Measurements from ENCODE around the gene PSPC1. TPM values are rescaled to one million over a fixed set of nuclear protein-coding genes. Genes with fewer than 3 reads are reported as not detected.
"Not testable (repeated sequence)": the region's sequence is repeated elsewhere in the genome, so short reads cannot be mapped to it uniquely, and the experiment has no call there.

Gene PSPC1
- total RNA-seq, 1 donor from 2014 or later, result 75.6 TPM

- POLR2A ChIA-PET, result no interaction called here
- Mint-ChIP-seq H3K4me3 (no peak overlapping the region), H3K36me3 (ENCODE audit: low read depth) (peaks cover 58% of the 10 kb centered on the region), H3K27ac (no peak overlapping the region), H3K4me1 (peaks cover 1% of the 10 kb centered on the region), H3K27me3 (no peaks in the 10 kb centered on the region), H3K9me3 (no peaks in the 10 kb centered on the region)
- CTCF ChIA-PET, result no interaction called here
- DNase-seq, result no peak
- intact Hi-C loops (cut with micrococcal nuclease), result no loop called here
- TF ChIP-seq CTCF (IDR thresholded peaks at IDR 0.05), result no peak
- no peak for ATAC-seq (ENCODE audit: low read depth)
Measured at GRCh38 chr13:19720039-19720438, 62.7 kb downstream of the PSPC1 start.

GRCh38 chr13:19713186-19713965, 69.4 kb downstream of the PSPC1 start:
- no peaks in the 10 kb centered on the region for H3K27me3 Mint-ChIP-seq
- H3K27ac Mint-ChIP-seq, result no peak overlapping the region
- TF ChIP-seq CTCF (IDR thresholded peaks at IDR 0.05), result no peak
- no peak for DNase-seq
- H3K9me3 Mint-ChIP-seq, result no peaks in the 10 kb centered on the region
- H3K4me3 Mint-ChIP-seq, result no peak overlapping the region
- ChIA-PET CTCF (no interaction called here), POLR2A (no interaction called here)
- intact Hi-C loops (cut with micrococcal nuclease), result no loop called here
- ATAC-seq (ENCODE audit: low read depth), result no peak
- H3K4me1 Mint-ChIP-seq, result no peaks in the 10 kb centered on the region
- H3K36me3 Mint-ChIP-seq (ENCODE audit: low read depth), result peaks cover 41% of the 10 kb centered on the region

GRCh38 chr13:19709782-19710181, 73.0 kb downstream of the PSPC1 start:
- H3K4me3 Mint-ChIP-seq; ATAC-seq (ENCODE audit: low read depth); DNase-seq; intact Hi-C loops (cut with micrococcal nuclease); H3K27me3 Mint-ChIP-seq; H3K27ac Mint-ChIP-seq; H3K4me1 Mint-ChIP-seq; CTCF ChIA-PET; POLR2A ChIA-PET; H3K9me3 Mint-ChIP-seq: not testable (repeated sequence)
- peaks cover 36% of the 10 kb centered on the region for H3K36me3 Mint-ChIP-seq (ENCODE audit: low read depth)

GRCh38 chr13:19709039-19709438, 73.7 kb downstream of the PSPC1 start:
- H3K36me3 Mint-ChIP-seq (ENCODE audit: low read depth), result peaks cover 28% of the 10 kb centered on the region

GRCh38 chr13:19704256-19704655, 78.5 kb downstream of the PSPC1 start:
- H3K27me3 Mint-ChIP-seq; DNase-seq; H3K9me3 Mint-ChIP-seq; H3K4me1 Mint-ChIP-seq; POLR2A ChIA-PET; CTCF ChIA-PET; intact Hi-C loops (cut with micrococcal nuclease); ATAC-seq (ENCODE audit: low read depth); H3K4me3 Mint-ChIP-seq; H3K27ac Mint-ChIP-seq: not testable (repeated sequence)
- peaks cover 42% of the 10 kb centered on the region for H3K36me3 Mint-ChIP-seq (ENCODE audit: low read depth)

More at GRCh38 chr13:19709039-19709438, 73.7 kb downstream of the PSPC1 start:
- H3K27ac Mint-ChIP-seq; H3K4me3 Mint-ChIP-seq; ATAC-seq (ENCODE audit: low read depth); POLR2A ChIA-PET; CTCF ChIA-PET; H3K9me3 Mint-ChIP-seq; H3K4me1 Mint-ChIP-seq; DNase-seq; intact Hi-C loops (cut with micrococcal nuclease); H3K27me3 Mint-ChIP-seq: not testable (repeated sequence)

- intact Hi-C loops (cut with micrococcal nuclease); DNase-seq; H3K4me1 Mint-ChIP-seq; POLR2A ChIA-PET; H3K27ac Mint-ChIP-seq; H3K9me3 Mint-ChIP-seq; ATAC-seq (ENCODE audit: low read depth); H3K27me3 Mint-ChIP-seq; CTCF ChIA-PET; H3K4me3 Mint-ChIP-seq: not testable (repeated sequence)
- H3K36me3 Mint-ChIP-seq (ENCODE audit: low read depth), result peaks cover 37% of the 10 kb centered on the region
Measured at GRCh38 chr13:19701619-19702018, 81.1 kb downstream of the PSPC1 start.

GRCh38 chr13:19700963-19701362, 81.8 kb downstream of the PSPC1 start:
- H3K4me3 Mint-ChIP-seq; H3K27me3 Mint-ChIP-seq; POLR2A ChIA-PET; CTCF ChIA-PET; H3K27ac Mint-ChIP-seq; H3K4me1 Mint-ChIP-seq; ATAC-seq (ENCODE audit: low read depth); H3K9me3 Mint-ChIP-seq; DNase-seq; intact Hi-C loops (cut with micrococcal nuclease): not testable (repeated sequence)
- H3K36me3 Mint-ChIP-seq (ENCODE audit: low read depth), result peaks cover 35% of the 10 kb centered on the region

Measured in activated B cell treated with CpG ODN at 0.5 μM for 24 hours (primary cell).